Tibial artery (tissue), 4 donors: ENCODE measurements around the gene LDLRAD3.

ENCODE experiments used
- DNase-seq, 2 donors: peaks; one replicate each; pipeline ENCODE4 v3.0.0-alpha.2; 2019
- H3K27ac ChIP-seq, 2 donors: fragments of 200-600 bp; sonication (generic) in 1 of 2; 1 replicate in 1 of 2; 2 replicates in 1 of 2; pipeline ENCODE4 v1.5.1; 2018 to 2019; ENCODE audit warnings: mild to moderate bottlenecking in 1 of 2
- H3K27me3 ChIP-seq, 2 donors: fragments of 200-600 bp; sonication (generic) in 1 of 2; one replicate each; pipeline versions ENCODE4 v1.5.1 to v1.6.0; 2016 to 2019
- H3K36me3 ChIP-seq, 3 donors: fragments of 200-600 bp; sonication (generic) in 2 of 3; one replicate each; pipeline ENCODE4 v1.5.1; 2016 to 2019; ENCODE audit warnings: mild to moderate bottlenecking in 2 of 3
- H3K4me1 ChIP-seq, 4 donors: fragments of 200-600 bp; sonication (generic) in 2 of 4; 1 replicate in 3 of 4; 2 replicates in 1 of 4; pipeline ENCODE4 v1.5.1; 2016 to 2019
- H3K4me3 ChIP-seq, 2 donors: fragments of 200-600 bp; sonication (generic) in 1 of 2; 1 replicate in 1 of 2; 2 replicates in 1 of 2; pipeline ENCODE4 v1.5.1; 2018 to 2019; ENCODE audit warnings: mild to moderate bottlenecking in 2 of 2
- H3K9me3 ChIP-seq, 3 donors: fragments of 200-600 bp; sonication (generic) in 1 of 3; one replicate each; pipeline ENCODE4 v1.5.1; 2016 to 2019
- intact Hi-C: fragments of 100-400 bp; cut with DNase I; formaldehyde crosslinking; loops from one replicate; pipeline ENCODE4 v1.15.0; 2023; ENCODE audit warnings: low total_unique reads
- TF ChIP-seq, protein P1 (sequence below), 2 experiments: fragments of 200-600 bp in 1 of 2; fragments of 450-650 bp in 1 of 2; IDR thresholded peaks; one replicate each; pipeline ENCODE4 v1.5.1; 2017 to 2019; ENCODE audit warnings: antibody characterized with exemption in 2 of 2, mild to moderate bottlenecking in 1 of 2, moderate library complexity in 1 of 2

Gene LDLRAD3

GRCh38 chr11:36026315-36026968 lies 82.6 kb downstream of the LDLRAD3 start:
- intact Hi-C loops, result no loop called here
- DNase-seq, result no peak

GRCh38 chr11:36027731-36028130 lies 83.9 kb downstream of the LDLRAD3 start:
- intact Hi-C loops, result no loop called here
- Histone ChIP-seq H3K27me3 (no peaks in the 10 kb centered on the region), H3K27ac (no peak overlapping the region), H3K36me3 (no peaks in the 10 kb centered on the region), H3K9me3 (no peaks in the 10 kb centered on the region), H3K4me1 (peaks cover 0 to 20% (median 14%) of the 10 kb centered on the region in 4 donors), H3K4me3 (no peak overlapping the region)
- DNase-seq, result no peak
- TF ChIP-seq, protein P1, sequence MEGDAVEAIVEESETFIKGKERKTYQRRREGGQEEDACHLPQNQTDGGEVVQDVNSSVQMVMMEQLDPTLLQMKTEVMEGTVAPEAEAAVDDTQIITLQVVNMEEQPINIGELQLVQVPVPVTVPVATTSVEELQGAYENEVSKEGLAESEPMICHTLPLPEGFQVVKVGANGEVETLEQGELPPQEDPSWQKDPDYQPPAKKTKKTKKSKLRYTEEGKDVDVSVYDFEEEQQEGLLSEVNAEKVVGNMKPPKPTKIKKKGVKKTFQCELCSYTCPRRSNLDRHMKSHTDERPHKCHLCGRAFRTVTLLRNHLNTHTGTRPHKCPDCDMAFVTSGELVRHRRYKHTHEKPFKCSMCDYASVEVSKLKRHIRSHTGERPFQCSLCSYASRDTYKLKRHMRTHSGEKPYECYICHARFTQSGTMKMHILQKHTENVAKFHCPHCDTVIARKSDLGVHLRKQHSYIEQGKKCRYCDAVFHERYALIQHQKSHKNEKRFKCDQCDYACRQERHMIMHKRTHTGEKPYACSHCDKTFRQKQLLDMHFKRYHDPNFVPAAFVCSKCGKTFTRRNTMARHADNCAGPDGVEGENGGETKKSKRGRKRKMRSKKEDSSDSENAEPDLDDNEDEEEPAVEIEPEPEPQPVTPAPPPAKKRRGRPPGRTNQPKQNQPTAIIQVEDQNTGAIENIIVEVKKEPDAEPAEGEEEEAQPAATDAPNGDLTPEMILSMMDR (IDR thresholded peaks at IDR 0.05), result no peak

More at GRCh38 chr11:36026315-36026968, 82.6 kb downstream of the LDLRAD3 start:
- Histone ChIP-seq H3K27ac (no peak overlapping the region), H3K4me1 (peaks cover 0 to 12% (median 11%) of the 10 kb centered on the region in 4 donors), H3K36me3 (no peaks in the 10 kb centered on the region), H3K9me3 (no peaks in the 10 kb centered on the region), H3K27me3 (no peaks in the 10 kb centered on the region), H3K4me3 (no peak overlapping the region)
- TF ChIP-seq, protein P1 (IDR thresholded peaks at IDR 0.05), result no peak

DNA sequence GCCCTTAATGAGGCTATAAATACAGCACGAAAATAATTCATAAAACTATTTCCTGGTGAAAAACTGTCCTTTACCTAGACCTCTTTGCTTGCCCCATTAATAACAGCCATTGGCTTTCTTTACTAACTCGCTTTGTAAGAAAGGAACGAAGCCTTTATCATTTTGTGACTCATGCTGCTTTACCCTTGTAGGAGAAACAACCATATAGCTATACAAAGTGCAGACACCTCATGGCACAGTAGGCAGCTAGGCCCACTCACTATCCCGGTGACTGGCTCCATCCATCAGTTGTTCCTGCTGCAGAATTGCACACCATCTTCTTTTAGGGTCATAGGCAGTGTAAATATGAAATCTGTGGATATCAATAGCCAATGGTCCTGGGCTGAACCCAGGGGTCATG lies 85.8 kb downstream of the LDLRAD3 start:
- no peak for DNase-seq
- Histone ChIP-seq H3K4me3 (no peak overlapping the region), H3K27ac (no peak overlapping the region), H3K36me3 (no peaks in the 10 kb centered on the region), H3K9me3 (no peaks in the 10 kb centered on the region), H3K27me3 (no peaks in the 10 kb centered on the region), H3K4me1 (peaks cover 0 to 20% (median 14%) of the 10 kb centered on the region in 4 donors)
- intact Hi-C loops, result no loop called here
- TF ChIP-seq, protein P1 (IDR thresholded peaks at IDR 0.05), result no peak

DNA sequence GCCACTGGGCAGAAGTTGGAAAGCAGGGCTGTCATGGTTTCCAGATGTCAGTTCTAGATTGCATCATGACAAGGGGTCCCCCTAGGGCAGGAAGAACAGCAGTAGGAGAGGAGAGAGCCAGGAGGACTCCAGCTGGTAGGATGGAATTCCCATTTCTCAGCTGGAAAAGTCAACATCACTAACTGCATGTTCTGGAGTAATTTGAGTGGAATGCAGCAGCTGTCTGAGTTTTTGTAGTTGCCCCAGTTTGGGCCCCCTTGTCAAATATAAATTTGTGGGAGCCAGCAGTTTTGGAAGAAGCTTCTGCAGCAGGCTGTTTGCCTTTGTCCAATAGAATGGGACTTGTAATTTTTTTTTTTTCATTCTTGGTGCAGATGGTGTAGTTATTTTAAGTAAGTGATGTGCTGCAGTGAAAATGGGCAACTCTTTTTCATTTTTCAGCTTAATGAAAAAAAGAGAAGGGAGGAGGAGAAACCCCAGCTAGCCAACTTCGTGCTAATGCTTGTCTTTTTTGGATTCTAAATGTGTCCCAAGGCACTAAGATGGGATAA lies 86.9 kb downstream of the LDLRAD3 start:
- TF ChIP-seq, protein P1 (IDR thresholded peaks at IDR 0.05), result no peak
- H3K27me3 ChIP-seq, result no peaks in the 10 kb centered on the region
- H3K36me3 ChIP-seq, result no peaks in the 10 kb centered on the region
- H3K4me1 ChIP-seq, result peaks cover 0 to 20% (median 14%) of the 10 kb centered on the region in 4 donors
- no peak for DNase-seq
- intact Hi-C loops, result no loop called here
- no peak overlapping the region for H3K4me3 ChIP-seq
- H3K9me3 ChIP-seq, result no peaks in the 10 kb centered on the region
- H3K27ac ChIP-seq, result no peak overlapping the region

DNA sequence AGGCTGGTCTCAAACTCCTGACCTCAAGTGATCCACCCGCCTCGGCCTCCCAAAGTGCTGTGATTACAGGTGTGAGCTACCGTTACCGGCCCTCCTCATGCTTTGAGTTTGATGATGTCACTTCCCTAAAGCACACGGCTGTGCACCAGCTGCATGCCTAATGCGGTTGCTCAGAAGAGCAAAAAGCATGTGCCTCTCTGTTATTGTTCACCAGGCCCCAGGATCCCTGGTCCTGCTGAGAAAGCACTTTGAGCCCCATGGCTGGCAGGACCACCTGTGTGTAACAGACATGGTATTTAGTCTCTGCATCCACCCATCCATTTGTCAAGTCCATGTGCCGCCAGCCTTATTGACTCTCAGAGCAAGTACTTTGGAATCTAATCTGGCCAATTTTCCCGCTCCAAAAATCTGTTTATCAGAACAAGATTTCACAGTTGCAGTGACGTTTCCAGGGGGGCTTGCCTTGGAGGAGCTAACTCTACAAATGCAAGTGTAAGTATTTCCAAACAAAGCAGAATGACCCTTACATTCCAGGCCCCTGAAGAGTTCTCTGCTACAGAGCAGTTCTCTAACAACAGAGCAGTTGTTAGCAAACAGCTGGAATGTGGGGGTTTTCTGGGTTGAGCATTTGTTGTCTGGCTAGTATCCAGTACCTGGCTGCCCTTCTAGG lies 89.4 kb downstream of the LDLRAD3 start:
- Histone ChIP-seq H3K36me3 (no peaks in the 10 kb centered on the region), H3K27ac (no peak overlapping the region)
- intact Hi-C loops, result no loop called here

More for the DNA sequence above, 89.4 kb downstream of the LDLRAD3 start:
- TF ChIP-seq, protein P1 (IDR thresholded peaks at IDR 0.05), result no peak
- Histone ChIP-seq H3K4me1 (peaks cover 0 to 31% (median 25%) of the 10 kb centered on the region in 4 donors), H3K9me3 (no peaks in the 10 kb centered on the region), H3K4me3 (no peak overlapping the region), H3K27me3 (no peaks in the 10 kb centered on the region)
- no peak for DNase-seq
